HepG2 (cell line): ENCODE data around the gene TMEM190. TPM values are rescaled to one million over a fixed set of nuclear protein-coding genes. Genes with fewer than 3 reads are reported as not detected.
A peak's percentile ranks its signal among the peaks of the same experiment; 100 is the strongest.

Experiments used
- ARNT ChIP-seq: fragments of 450-650 bp; IDR thresholded peaks from 2 replicates; pipeline ENCODE4 v1.6.1; 2017
- DZIP1 ChIP-seq: sonication (generic); formaldehyde crosslinking; IDR thresholded peaks from 2 replicates; pipeline ENCODE4 v1.5.0; 2020; ENCODE audit warnings: mild to moderate bottlenecking, missing genetic modification reagents
- ESRRA ChIP-seq: sonication (generic); formaldehyde crosslinking; IDR thresholded peaks from 2 replicates; pipeline ENCODE4 v1.5.1; 2020; ENCODE audit warnings: mild to moderate bottlenecking, low read depth, missing genetic modification reagents
- FOSL2 ChIP-seq: sonication (generic); formaldehyde crosslinking; IDR thresholded peaks from 2 replicates; pipeline ENCODE4 v1.4.0; 2020; ENCODE audit warnings: missing genetic modification reagents
- GFI1 ChIP-seq: sonication (generic); formaldehyde crosslinking; IDR thresholded peaks from 2 replicates; pipeline ENCODE4 v1.5.0; 2020; ENCODE audit warnings: missing genetic modification reagents, mild to moderate bottlenecking, borderline replicate concordance
- GMEB1 ChIP-seq: sonication (generic); formaldehyde crosslinking; IDR thresholded peaks from 2 replicates; pipeline ENCODE4 v1.5.1; 2020; ENCODE audit warnings: missing genetic modification reagents, mild to moderate bottlenecking, borderline replicate concordance
- HOXA7 ChIP-seq: sonication (generic); formaldehyde crosslinking; IDR thresholded peaks from 2 replicates; pipeline ENCODE4 v1.8.1; 2022; ENCODE audit warnings: mild to moderate bottlenecking, missing genetic modification reagents, moderate library complexity
- KDM5B ChIP-seq: sonication (generic); formaldehyde crosslinking; IDR thresholded peaks from 2 replicates; pipeline ENCODE4 v1.4.0; 2020; ENCODE audit warnings: missing genetic modification reagents, mild to moderate bottlenecking, borderline replicate concordance
- NCOR1 ChIP-seq: fragments of 200-600 bp; sonication (generic); IDR thresholded peaks from 2 replicates; pipeline ENCODE4 v1.7.0; 2017; ENCODE audit warnings: antibody characterized with exemption, low read length, borderline replicate concordance
- PCBP1 ChIP-seq: fragments of 200-400 bp; formaldehyde crosslinking; IDR thresholded peaks from 2 replicates; pipeline ENCODE4 v1.6.1; 2017; ENCODE audit warnings: mild to moderate bottlenecking, low read depth, low read length, borderline replicate concordance
- U2AF2 ChIP-seq: fragments of 200-400 bp; formaldehyde crosslinking; IDR thresholded peaks from 2 replicates; pipeline ENCODE4 v1.6.1; 2017; ENCODE audit warnings: low read depth, mild to moderate bottlenecking, low read length
- ZBTB7A ChIP-seq: sonication (generic); formaldehyde crosslinking; IDR thresholded peaks from 2 replicates; pipeline ENCODE4 v1.8.0; 2022; ENCODE audit warnings: mild to moderate bottlenecking, missing genetic modification reagents
- ZNF124 ChIP-seq: sonication (generic); formaldehyde crosslinking; IDR thresholded peaks from 2 replicates; pipeline ENCODE4 v1.4.0; 2020; ENCODE audit warnings: missing genetic modification reagents
- ZNF17 ChIP-seq: sonication (generic); formaldehyde crosslinking; IDR thresholded peaks from 2 replicates; pipeline ENCODE4 v1.5.0; 2020; ENCODE audit warnings: mild to moderate bottlenecking, missing genetic modification reagents
- ZNF296 ChIP-seq: sonication (generic); formaldehyde crosslinking; conservative IDR thresholded peaks from 2 replicates; pipeline ENCODE4 v1.5.0; 2020; ENCODE audit warnings: mild to moderate bottlenecking, missing genetic modification reagents
- ZNF570 ChIP-seq: sonication (generic); formaldehyde crosslinking; IDR thresholded peaks from 2 replicates; pipeline ENCODE4 v1.4.0; 2020; ENCODE audit warnings: mild to moderate bottlenecking, missing genetic modification reagents, borderline replicate concordance
- ZSCAN9 ChIP-seq: IDR thresholded peaks from 2 replicates; pipeline ENCODE4 v1.6.1; 2016; ENCODE audit warnings: borderline replicate concordance
- polyA plus RNA-seq, 8 experiments: library from polyadenylated mRNA; depleted of rRNA in 3 of 8; stranded (reverse) in 7 of 8; unstranded in 1 of 8; fragments of >200 nt; fragmentation: Illumina TruSeq in 4 of 8; extraction: Trizol in 4 of 8; gene quantifications; 2 replicates each; pipeline versions ENCODE4 v1.2.1 to v1.2.3, GENCODE V29; 2011 to 2016; ENCODE audit warnings: low read depth in 4 of 8, missing spikeins in 1 of 8, mixed read lengths in 1 of 8; ENCODE audit not compliant: insufficient read depth in 1 of 8
- total RNA-seq, 5 experiments: library from RNA; depleted of rRNA; stranded (reverse); fragments of >200 nt; fragmentation: Illumina TruSeq; extraction: Trizol; gene quantifications; 2 replicates each; pipeline ENCODE4 v1.2.3, GENCODE V29; 2016; ENCODE audit warnings: low read depth in 1 of 5
- TF ChIP-seq, protein P1 (sequence below): sonication (generic); formaldehyde crosslinking; IDR thresholded peaks from 2 replicates; pipeline ENCODE4 v1.8.1; 2023; ENCODE audit warnings: mild to moderate bottlenecking, missing genetic modification reagents
- TF ChIP-seq, protein P2 (sequence below): sonication (generic); formaldehyde crosslinking; IDR thresholded peaks from 2 replicates; pipeline ENCODE4 v1.5.1; 2020; ENCODE audit warnings: mild to moderate bottlenecking, missing genetic modification reagents, borderline replicate concordance

Gene TMEM190
- total and polyA plus RNA-seq, 2 of the 13 experiments (the other 11 are each of a cell fraction or from before 2014, with no cell fraction given) = 0.35 to 0.83 TPM

- TF ChIP-seq DZIP1 (CRISPR knock-in tag) = no peak
- TF ChIP-seq HOXA7 = no peak
- no peak for TF ChIP-seq KDM5B (CRISPR knock-in tag)
- no peak for TF ChIP-seq ARNT
- TF ChIP-seq PCBP1 = no peak
- TF ChIP-seq ZSCAN9 (CRISPR knock-in tag) = peak; percentile 85
- TF ChIP-seq ZNF296 (CRISPR knock-in tag) = no peak
- TF ChIP-seq ZBTB7A (CRISPR knock-in tag) = no peak
- no peak for TF ChIP-seq ZNF124 (CRISPR knock-in tag)
- peak; percentile 65; the same call in 1 of the 2 replicates for TF ChIP-seq GFI1
- no peak for TF ChIP-seq ZNF570 (CRISPR knock-in tag)
- no peak for TF ChIP-seq ZNF17
- peak; percentile 81; the same call in 1 of the 2 replicates for TF ChIP-seq NCOR1
- TF ChIP-seq U2AF2 = no peak
- TF ChIP-seq, protein P1, sequence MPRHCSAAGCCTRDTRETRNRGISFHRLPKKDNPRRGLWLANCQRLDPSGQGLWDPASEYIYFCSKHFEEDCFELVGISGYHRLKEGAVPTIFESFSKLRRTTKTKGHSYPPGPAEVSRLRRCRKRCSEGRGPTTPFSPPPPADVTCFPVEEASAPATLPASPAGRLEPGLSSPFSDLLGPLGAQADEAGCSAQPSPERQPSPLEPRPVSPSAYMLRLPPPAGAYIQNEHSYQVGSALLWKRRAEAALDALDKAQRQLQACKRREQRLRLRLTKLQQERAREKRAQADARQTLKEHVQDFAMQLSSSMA (CRISPR knock-in tag) = no peak
- no peak for TF ChIP-seq ESRRA (CRISPR knock-in tag)
- TF ChIP-seq FOSL2 = peak; percentile 95
- TF ChIP-seq, protein P2, sequence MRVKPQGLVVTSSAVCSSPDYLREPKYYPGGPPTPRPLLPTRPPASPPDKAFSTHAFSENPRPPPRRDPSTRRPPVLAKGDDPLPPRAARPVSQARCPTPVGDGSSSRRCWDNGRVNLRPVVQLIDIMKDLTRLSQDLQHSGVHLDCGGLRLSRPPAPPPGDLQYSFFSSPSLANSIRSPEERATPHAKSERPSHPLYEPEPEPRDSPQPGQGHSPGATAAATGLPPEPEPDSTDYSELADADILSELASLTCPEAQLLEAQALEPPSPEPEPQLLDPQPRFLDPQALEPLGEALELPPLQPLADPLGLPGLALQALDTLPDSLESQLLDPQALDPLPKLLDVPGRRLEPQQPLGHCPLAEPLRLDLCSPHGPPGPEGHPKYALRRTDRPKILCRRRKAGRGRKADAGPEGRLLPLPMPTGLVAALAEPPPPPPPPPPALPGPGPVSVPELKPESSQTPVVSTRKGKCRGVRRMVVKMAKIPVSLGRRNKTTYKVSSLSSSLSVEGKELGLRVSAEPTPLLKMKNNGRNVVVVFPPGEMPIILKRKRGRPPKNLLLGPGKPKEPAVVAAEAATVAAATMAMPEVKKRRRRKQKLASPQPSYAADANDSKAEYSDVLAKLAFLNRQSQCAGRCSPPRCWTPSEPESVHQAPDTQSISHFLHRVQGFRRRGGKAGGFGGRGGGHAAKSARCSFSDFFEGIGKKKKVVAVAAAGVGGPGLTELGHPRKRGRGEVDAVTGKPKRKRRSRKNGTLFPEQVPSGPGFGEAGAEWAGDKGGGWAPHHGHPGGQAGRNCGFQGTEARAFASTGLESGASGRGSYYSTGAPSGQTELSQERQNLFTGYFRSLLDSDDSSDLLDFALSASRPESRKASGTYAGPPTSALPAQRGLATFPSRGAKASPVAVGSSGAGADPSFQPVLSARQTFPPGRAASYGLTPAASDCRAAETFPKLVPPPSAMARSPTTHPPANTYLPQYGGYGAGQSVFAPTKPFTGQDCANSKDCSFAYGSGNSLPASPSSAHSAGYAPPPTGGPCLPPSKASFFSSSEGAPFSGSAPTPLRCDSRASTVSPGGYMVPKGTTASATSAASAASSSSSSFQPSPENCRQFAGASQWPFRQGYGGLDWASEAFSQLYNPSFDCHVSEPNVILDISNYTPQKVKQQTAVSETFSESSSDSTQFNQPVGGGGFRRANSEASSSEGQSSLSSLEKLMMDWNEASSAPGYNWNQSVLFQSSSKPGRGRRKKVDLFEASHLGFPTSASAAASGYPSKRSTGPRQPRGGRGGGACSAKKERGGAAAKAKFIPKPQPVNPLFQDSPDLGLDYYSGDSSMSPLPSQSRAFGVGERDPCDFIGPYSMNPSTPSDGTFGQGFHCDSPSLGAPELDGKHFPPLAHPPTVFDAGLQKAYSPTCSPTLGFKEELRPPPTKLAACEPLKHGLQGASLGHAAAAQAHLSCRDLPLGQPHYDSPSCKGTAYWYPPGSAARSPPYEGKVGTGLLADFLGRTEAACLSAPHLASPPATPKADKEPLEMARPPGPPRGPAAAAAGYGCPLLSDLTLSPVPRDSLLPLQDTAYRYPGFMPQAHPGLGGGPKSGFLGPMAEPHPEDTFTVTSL (CRISPR knock-in tag) = peak; percentile 27; the same call in 1 of the 2 replicates
- peak; percentile 23; the same call in 1 of the 2 replicates for TF ChIP-seq GMEB1 (CRISPR knock-in tag)
Measured at GRCh38 chr19:55333870-55334269, 42.8 kb upstream of the TMEM190 start (continued).
